ENCODE results near the gene GTF2H4. TPM values are rescaled to one million over a fixed set of nuclear protein-coding genes. Genes with fewer than 3 reads are reported as not detected.

GTF2H4 gene
- total RNA-seq, 1 donor from 2014 or later = 29.2 TPM

DNA sequence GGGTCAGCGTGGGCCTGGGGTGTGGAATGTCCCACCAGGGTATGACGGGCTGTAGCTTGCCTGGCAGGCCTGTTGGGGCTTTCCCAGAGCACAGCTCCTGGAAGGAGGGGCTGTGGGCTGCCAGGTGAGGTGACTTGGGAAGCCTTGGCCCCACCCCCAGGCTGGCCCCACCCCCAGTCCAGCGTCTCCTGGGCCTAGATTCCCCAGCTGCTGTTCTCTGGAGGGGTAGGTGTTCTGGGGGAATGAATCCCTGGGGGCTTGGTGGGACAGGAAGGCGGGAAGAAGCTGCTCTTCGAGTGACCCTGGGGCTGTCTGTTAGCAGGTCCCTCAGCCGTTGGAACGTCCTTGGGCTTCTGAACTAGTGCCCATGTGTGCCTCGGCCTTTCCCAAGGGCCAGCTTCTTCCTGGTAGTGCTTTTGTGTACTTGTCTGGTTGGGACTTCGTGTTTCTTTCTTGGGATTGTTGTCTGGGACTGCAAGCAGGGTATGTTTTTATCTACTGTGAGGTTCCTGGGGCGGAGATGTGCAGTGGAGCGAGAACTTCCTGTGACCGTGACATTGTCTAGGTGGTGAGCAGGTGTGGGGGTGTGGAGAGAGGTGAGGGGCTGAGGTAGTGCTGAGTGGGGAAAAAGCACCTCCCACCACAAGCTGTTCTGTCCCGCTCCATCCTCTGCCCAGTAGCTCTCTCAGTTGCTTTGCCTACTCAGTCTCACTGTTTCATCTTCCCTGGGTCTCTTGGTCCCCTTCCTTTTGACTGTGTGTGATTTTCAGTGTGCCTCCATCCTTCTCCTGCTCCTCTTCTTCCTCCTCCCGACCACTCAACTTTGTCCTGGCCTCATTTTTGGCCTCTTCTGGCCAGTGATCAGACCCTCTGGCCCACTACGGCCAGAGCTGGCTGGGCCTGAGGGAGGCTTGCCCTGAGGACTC is 25.0 kb upstream of the GTF2H4 start:
- peak overlapping the region; percentile 77 for H3K9ac ChIP-seq
- TF ChIP-seq EZH2 (IDR thresholded peaks at IDR 0.05) = no peak
- TF ChIP-seq, protein P1, sequence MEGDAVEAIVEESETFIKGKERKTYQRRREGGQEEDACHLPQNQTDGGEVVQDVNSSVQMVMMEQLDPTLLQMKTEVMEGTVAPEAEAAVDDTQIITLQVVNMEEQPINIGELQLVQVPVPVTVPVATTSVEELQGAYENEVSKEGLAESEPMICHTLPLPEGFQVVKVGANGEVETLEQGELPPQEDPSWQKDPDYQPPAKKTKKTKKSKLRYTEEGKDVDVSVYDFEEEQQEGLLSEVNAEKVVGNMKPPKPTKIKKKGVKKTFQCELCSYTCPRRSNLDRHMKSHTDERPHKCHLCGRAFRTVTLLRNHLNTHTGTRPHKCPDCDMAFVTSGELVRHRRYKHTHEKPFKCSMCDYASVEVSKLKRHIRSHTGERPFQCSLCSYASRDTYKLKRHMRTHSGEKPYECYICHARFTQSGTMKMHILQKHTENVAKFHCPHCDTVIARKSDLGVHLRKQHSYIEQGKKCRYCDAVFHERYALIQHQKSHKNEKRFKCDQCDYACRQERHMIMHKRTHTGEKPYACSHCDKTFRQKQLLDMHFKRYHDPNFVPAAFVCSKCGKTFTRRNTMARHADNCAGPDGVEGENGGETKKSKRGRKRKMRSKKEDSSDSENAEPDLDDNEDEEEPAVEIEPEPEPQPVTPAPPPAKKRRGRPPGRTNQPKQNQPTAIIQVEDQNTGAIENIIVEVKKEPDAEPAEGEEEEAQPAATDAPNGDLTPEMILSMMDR (IDR thresholded peaks at IDR 0.05) = no peak
- no peak for TF ChIP-seq EZH2phosphoT487 (IDR thresholded peaks at IDR 0.05)
- peaks cover 53% of the 10 kb centered on the region for H3K4me1 ChIP-seq
- peak overlapping the region; percentile 99 for H3K27ac Mint-ChIP-seq
- H3K27me3 Mint-ChIP-seq (ENCODE audit: insufficient read depth, low read depth) = peaks cover 16% of the 10 kb centered on the region
- H3K4me3 ChIP-seq = peak overlapping the region; percentile 74
- H3F3A ChIP-seq (ENCODE audit: low read depth) = peaks cover 85% of the 10 kb centered on the region
- peaks cover 3% of the 10 kb centered on the region for H3K36me3 Mint-ChIP-seq
- peak overlapping the region; percentile 91 for H3K27ac ChIP-seq
- peaks cover 72% of the 10 kb centered on the region for H3K79me2 ChIP-seq (ENCODE audit: low read depth)
- no peaks in the 10 kb centered on the region for H3K9me3 Mint-ChIP-seq
- H3K4me1 Mint-ChIP-seq = peaks cover 74% of the 10 kb centered on the region
- H3K4me3 Mint-ChIP-seq = peak overlapping the region; percentile 97
- H2AFZ ChIP-seq (replicated peaks) = no peak overlapping the region
- H3K4me2 ChIP-seq = peak overlapping the region; percentile 99
- peaks cover 4% of the 10 kb centered on the region for H3K36me3 ChIP-seq
- H3K27me3 ChIP-seq = no peaks in the 10 kb centered on the region
- H4K20me1 ChIP-seq (ENCODE audit: low read depth) = peaks cover 44% of the 10 kb centered on the region
- peak; percentile 82 for DNase-seq (ENCODE audit: low spot score)
- no peaks in the 10 kb centered on the region for H3K9me3 ChIP-seq (ENCODE audit: low read depth)

DNA sequence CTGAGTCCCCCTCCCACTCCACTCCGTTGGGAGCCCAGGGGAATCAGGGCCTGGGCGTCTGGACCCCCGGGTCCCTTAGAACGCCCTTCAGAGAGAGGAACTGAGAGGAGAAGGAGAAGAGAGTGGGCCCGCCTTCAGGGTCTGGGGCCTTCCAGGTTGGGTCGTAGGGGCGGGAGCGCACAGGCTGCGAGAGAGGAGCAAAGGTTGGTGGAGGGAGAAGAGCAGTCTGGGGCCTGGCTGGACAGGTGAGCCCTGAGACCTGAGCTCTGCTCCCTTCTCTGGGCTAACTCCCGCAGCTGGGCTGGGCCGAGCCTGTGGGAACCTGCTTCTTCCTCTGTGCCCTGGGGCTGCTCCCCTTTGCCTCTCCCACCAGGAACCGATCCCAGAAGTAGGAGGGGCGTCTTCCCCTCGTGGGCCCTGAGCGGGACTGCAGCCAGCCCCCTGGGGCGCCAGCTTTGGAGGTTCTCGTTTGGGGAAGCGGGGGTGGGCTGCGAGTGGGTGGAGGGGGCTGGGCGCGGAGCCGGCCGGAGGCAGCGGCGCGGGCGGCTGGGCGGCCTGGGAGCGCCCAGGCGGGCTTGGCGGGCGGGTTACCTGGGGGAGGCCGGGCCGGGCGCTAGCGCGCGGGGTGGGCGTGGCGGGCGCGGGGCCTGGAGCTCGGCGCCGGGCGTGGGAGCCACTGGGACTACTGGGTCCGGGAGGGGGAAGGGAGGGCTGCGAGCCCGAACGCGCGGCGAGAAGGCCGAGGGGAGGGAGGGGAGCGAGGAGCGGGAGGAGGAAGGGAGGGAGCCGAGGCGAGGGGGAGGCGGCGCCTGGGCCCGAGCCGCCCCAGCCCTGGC is 24.1 kb upstream of the GTF2H4 start, which contains the start of gene DDR1:
TSS of gene DDR1 (plus strand) at position 835 of the 836 bp plus-strand sequence. CDS start 4,211 bp downstream, outside the sequence.
- peak within 1 kb of the TSS; percentile 99 for H3K4me2 ChIP-seq
- H3K27me3 Mint-ChIP-seq (ENCODE audit: insufficient read depth, low read depth) = peaks cover 15% of the 10 kb centered on the region
- peaks cover 81% of the 10 kb centered on the region for H3K79me2 ChIP-seq (ENCODE audit: low read depth)
- peak within 1 kb of the TSS; percentile 100 for H3K27ac Mint-ChIP-seq
- no peaks in the 10 kb centered on the region for H3K9me3 Mint-ChIP-seq
- H3K4me1 Mint-ChIP-seq = peaks cover 72% of the 10 kb centered on the region
- H3K27me3 ChIP-seq = no peaks in the 10 kb centered on the region
- DNase-seq (ENCODE audit: low spot score) = peak; percentile 76
- no peaks in the 10 kb centered on the region for H3K9me3 ChIP-seq (ENCODE audit: low read depth)
- peak within 1 kb of the TSS; percentile 77 for H3K9ac ChIP-seq
- peaks cover 5% of the 10 kb centered on the region for H3K36me3 Mint-ChIP-seq
- TF ChIP-seq EZH2phosphoT487 (IDR thresholded peaks at IDR 0.05) (no peak), EZH2 (IDR thresholded peaks at IDR 0.05) (no peak)
- TF ChIP-seq, protein P1 (IDR thresholded peaks at IDR 0.05) = no peak
- peak within 1 kb of the TSS; percentile 74 for H3K4me3 ChIP-seq
- H3K36me3 ChIP-seq = peaks cover 4% of the 10 kb centered on the region
- peak within 1 kb of the TSS; percentile 97 for H3K4me3 Mint-ChIP-seq
- H2AFZ ChIP-seq (replicated peaks) = no peak within 1 kb of the TSS
- peaks cover 77% of the 10 kb centered on the region for H3F3A ChIP-seq (ENCODE audit: low read depth)
- H3K4me1 ChIP-seq = peaks cover 51% of the 10 kb centered on the region
- peaks cover 52% of the 10 kb centered on the region for H4K20me1 ChIP-seq (ENCODE audit: low read depth)
- peak within 1 kb of the TSS; percentile 91 for H3K27ac ChIP-seq

DNA sequence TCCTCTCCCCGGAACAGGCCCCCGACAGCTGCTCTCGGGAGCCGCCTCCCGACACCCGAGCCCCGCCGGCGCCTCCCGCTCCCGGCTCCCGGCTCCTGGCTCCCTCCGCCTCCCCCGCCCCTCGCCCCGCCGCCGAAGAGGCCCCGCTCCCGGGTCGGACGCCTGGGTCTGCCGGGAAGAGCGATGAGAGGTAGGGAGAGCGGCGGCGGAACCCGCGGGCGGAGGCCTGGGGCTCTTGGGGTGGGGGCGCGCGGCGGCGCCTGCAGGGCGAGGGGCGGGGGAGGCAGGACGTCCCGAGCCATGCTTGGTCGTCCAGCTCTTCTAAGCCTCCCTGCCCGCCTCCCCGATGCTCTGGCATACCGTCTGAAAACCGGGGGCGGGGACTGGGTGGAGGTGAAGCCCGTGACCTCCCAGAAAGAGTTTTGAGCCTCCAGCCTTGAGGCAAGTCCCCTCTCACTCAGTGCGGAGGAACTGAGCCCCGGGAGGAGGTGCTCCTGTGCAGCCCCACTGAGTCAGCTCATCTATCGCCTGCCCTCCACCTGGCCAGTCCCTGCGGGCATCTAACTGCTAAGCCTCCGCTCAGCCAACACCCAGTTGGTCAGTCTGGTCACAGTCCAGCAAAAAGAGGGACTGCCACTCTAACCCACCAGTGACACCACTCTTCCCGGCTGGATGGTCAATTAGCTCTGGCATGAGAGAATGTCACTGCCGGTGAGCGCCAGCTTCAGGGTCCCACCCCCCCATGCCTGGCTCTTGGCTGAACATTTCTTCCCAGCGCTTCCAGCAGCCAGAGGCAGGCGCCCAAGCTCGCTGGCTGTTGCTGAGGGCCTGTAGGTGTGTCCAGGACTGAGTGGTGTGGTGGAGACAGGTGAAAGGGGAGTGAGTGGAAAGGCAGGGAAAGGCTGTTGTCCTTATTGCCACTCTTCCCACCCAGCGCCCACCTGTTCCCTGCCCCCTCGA is 23.2 kb upstream of the GTF2H4 start:
- H3K4me1 ChIP-seq = peaks cover 51% of the 10 kb centered on the region
- peaks cover 71% of the 10 kb centered on the region for H3F3A ChIP-seq (ENCODE audit: low read depth)
- no peak for TF ChIP-seq EZH2phosphoT487 (IDR thresholded peaks at IDR 0.05)
- TF ChIP-seq, protein P1 (IDR thresholded peaks at IDR 0.05) = no peak
- TF ChIP-seq EZH2 (IDR thresholded peaks at IDR 0.05) = no peak
- peak overlapping the region; percentile 99 for H3K4me2 ChIP-seq
- peaks cover 90% of the 10 kb centered on the region for H3K79me2 ChIP-seq (ENCODE audit: low read depth)
- peak; percentile 76 for DNase-seq (ENCODE audit: low spot score)
- H2AFZ ChIP-seq (replicated peaks) = no peak overlapping the region
- peak overlapping the region; percentile 88 for H3K4me3 Mint-ChIP-seq
- no peaks in the 10 kb centered on the region for H3K9me3 Mint-ChIP-seq
- peaks cover 61% of the 10 kb centered on the region for H4K20me1 ChIP-seq (ENCODE audit: low read depth)
- peak overlapping the region; percentile 100 for H3K27ac Mint-ChIP-seq
- H3K27me3 Mint-ChIP-seq (ENCODE audit: insufficient read depth, low read depth) = peaks cover 15% of the 10 kb centered on the region
- H3K36me3 Mint-ChIP-seq = peaks cover 9% of the 10 kb centered on the region
- peak overlapping the region; percentile 74 for H3K4me3 ChIP-seq
- H3K27me3 ChIP-seq = no peaks in the 10 kb centered on the region
- peak overlapping the region; percentile 91 for H3K27ac ChIP-seq
- peaks cover 4% of the 10 kb centered on the region for H3K36me3 ChIP-seq
- no peaks in the 10 kb centered on the region for H3K9me3 ChIP-seq (ENCODE audit: low read depth)
- peaks cover 69% of the 10 kb centered on the region for H3K4me1 Mint-ChIP-seq
- H3K9ac ChIP-seq = peak overlapping the region; percentile 74
